Tibial nerve (tissue), 4 donors: ENCODE measurements around the gene CREM. TPM values are rescaled to one million over a fixed set of nuclear protein-coding genes. Genes with fewer than 3 reads are reported as not detected.

Experiments
- DNase-seq, 2 donors: peaks; one replicate each; pipeline ENCODE4 v3.0.0-alpha.2; 2019; ENCODE audit warnings: low spot score in 2 of 2
- H3K27ac ChIP-seq, 4 donors: fragments of 200-600 bp; sonication (generic) in 3 of 4; one replicate each; pipeline ENCODE4 v1.5.1; 2017 to 2019; ENCODE audit warnings: mild to moderate bottlenecking in 1 of 4
- H3K27me3 ChIP-seq, 2 donors: fragments of 200-600 bp; sonication (generic) in 1 of 2; one replicate each; pipeline versions ENCODE4 v1.5.1 to v1.6.0; 2017 to 2019
- H3K36me3 ChIP-seq, 3 donors: fragments of 200-600 bp; sonication (generic); one replicate each; pipeline ENCODE4 v1.5.1; 2018 to 2019
- H3K4me1 ChIP-seq, 4 donors: fragments of 200-600 bp; sonication (generic) in 3 of 4; one replicate each; pipeline ENCODE4 v1.5.1; 2017 to 2019
- H3K4me3 ChIP-seq, 4 donors: fragments of 200-600 bp; sonication (generic) in 3 of 4; one replicate each; pipeline ENCODE4 v1.5.1; 2017 to 2019; ENCODE audit warnings: mild to moderate bottlenecking in 1 of 4, moderate library complexity in 1 of 4
- H3K9me3 ChIP-seq, 4 donors: fragments of 200-600 bp; sonication (generic) in 3 of 4; one replicate each; pipeline ENCODE4 v1.5.1; 2017 to 2019
- EP300 ChIP-seq, 2 donors: sonication (generic); formaldehyde crosslinking; IDR thresholded peaks; one replicate each; pipeline ENCODE4 v1.6.1; 2017; ENCODE audit warnings: antibody characterized with exemption in 2 of 2, mild to moderate bottlenecking in 1 of 2
- POLR2A ChIP-seq, 2 donors: fragments of 450-650 bp; IDR thresholded peaks; one replicate each; pipeline ENCODE4 v1.6.1; 2017; ENCODE audit warnings: antibody characterized with exemption in 2 of 2, mild to moderate bottlenecking in 2 of 2, moderate library complexity in 2 of 2
- WGBS, 2 donors: methylation state at CpG; one replicate each; pipeline ENCODE4 v1.1.5; 2018; 5-methylcytosine and 5-hydroxymethylcytosine counted together
- total RNA-seq, 4 donors: library from RNA; depleted of rRNA; stranded (reverse); fragments of >200 nt; gene quantifications; one replicate each; pipeline ENCODE4 v1.1.0, GENCODE V29; 2016
- TF ChIP-seq, protein P1 (sequence below), 5 experiments: fragments of 200-600 bp in 3 of 5; fragments of 450-650 bp in 2 of 5; sonication (generic) in 3 of 5; IDR thresholded peaks; one replicate each; pipeline ENCODE4 v1.5.1; 2016 to 2019; ENCODE audit warnings: antibody characterized with exemption in 5 of 5, mild to moderate bottlenecking in 3 of 5, moderate library complexity in 2 of 5

CREM gene
- total RNA-seq, 4 donors from 2014 or later = 27.3 to 41.7 (median 36.1) TPM

- TF ChIP-seq EP300 (IDR thresholded peaks at IDR 0.05) (no peak), POLR2A (IDR thresholded peaks at IDR 0.05) (no peak)
- Histone ChIP-seq H3K27me3 (no peaks in the 10 kb centered on the region), H3K36me3 (no peaks in the 10 kb centered on the region), H3K4me1 (peaks cover 0 to 4% (median 0%) of the 10 kb centered on the region in 4 donors), H3K9me3 (no peaks in the 10 kb centered on the region), H3K4me3 (no peak overlapping the region), H3K27ac (no peak overlapping the region)
- WGBS, 2 donors = 65 to 66% methylated on average over 3 of the region's 3 CpGs
- DNase-seq = no peak
Observed at GRCh38 chr10:35140727-35141126, 14.1 kb downstream of the CREM start.

GRCh38 chr10:35150308-35150707 lies 23.7 kb downstream of the CREM start:
- DNase-seq = no peak
- Histone ChIP-seq H3K36me3 (peaks cover 0 to 8% (median 0%) of the 10 kb centered on the region in 3 donors), H3K27ac (no peak overlapping the region), H3K27me3 (no peaks in the 10 kb centered on the region), H3K4me1 (peaks cover 0 to 9% (median 3%) of the 10 kb centered on the region in 4 donors), H3K4me3 (no peak overlapping the region), H3K9me3 (no peaks in the 10 kb centered on the region)
- TF ChIP-seq POLR2A (IDR thresholded peaks at IDR 0.05) (no peak), EP300 (IDR thresholded peaks at IDR 0.05) (no peak)
- TF ChIP-seq, protein P1, sequence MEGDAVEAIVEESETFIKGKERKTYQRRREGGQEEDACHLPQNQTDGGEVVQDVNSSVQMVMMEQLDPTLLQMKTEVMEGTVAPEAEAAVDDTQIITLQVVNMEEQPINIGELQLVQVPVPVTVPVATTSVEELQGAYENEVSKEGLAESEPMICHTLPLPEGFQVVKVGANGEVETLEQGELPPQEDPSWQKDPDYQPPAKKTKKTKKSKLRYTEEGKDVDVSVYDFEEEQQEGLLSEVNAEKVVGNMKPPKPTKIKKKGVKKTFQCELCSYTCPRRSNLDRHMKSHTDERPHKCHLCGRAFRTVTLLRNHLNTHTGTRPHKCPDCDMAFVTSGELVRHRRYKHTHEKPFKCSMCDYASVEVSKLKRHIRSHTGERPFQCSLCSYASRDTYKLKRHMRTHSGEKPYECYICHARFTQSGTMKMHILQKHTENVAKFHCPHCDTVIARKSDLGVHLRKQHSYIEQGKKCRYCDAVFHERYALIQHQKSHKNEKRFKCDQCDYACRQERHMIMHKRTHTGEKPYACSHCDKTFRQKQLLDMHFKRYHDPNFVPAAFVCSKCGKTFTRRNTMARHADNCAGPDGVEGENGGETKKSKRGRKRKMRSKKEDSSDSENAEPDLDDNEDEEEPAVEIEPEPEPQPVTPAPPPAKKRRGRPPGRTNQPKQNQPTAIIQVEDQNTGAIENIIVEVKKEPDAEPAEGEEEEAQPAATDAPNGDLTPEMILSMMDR (IDR thresholded peaks at IDR 0.05) = no peak
- WGBS, 2 donors = 90 to 98% methylated on average over 5 to 6 of the region's 6 CpGs

DNA sequence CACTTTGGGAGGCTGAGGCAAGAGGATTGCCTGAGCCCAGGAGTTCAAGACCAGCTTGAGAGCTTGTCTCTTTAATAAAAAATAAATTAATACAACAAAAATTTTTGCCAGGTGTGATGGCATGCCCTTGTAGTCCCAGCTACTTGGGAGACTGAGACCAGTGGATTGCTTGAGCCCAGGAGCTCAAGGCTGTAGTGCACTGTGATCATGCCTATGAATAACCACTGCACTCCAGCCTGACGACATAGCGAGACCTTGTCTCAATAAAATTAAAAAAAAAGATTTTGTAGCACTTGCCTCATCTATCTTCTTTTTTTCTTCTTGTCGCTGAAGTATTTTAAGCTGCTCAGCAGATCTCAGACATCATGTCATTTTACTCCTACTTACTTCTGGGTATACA lies 26.3 kb downstream of the CREM start:
- no peak for DNase-seq
- Histone ChIP-seq H3K27ac (no peak overlapping the region), H3K36me3 (peaks cover 0 to 8% (median 0%) of the 10 kb centered on the region in 3 donors), H3K9me3 (no peaks in the 10 kb centered on the region), H3K27me3 (no peaks in the 10 kb centered on the region), H3K4me1 (peaks cover 0 to 9% (median 3%) of the 10 kb centered on the region in 4 donors), H3K4me3 (no peak overlapping the region)
- TF ChIP-seq EP300 (IDR thresholded peaks at IDR 0.05) (no peak), POLR2A (IDR thresholded peaks at IDR 0.05) (no peak)
- WGBS, 2 donors = 86 to 91% methylated on average over 3 of the region's 3 CpGs

- 49 to 50% methylated on average over 4 of the region's 4 CpGs for WGBS, 2 donors
- TF ChIP-seq EP300 (IDR thresholded peaks at IDR 0.05) = no peak
- TF ChIP-seq, protein P1 (IDR thresholded peaks at IDR 0.05) = no peak
- TF ChIP-seq POLR2A (IDR thresholded peaks at IDR 0.05) = no peak
- peaks cover 0 to 9% (median 3%) of the 10 kb centered on the region in 4 donors for H3K4me1 ChIP-seq
- no peaks in the 10 kb centered on the region for H3K9me3 ChIP-seq
- no peak overlapping the region for H3K4me3 ChIP-seq
- peaks cover 0 to 13% (median 0%) of the 10 kb centered on the region in 3 donors for H3K36me3 ChIP-seq
- H3K27me3 ChIP-seq = no peaks in the 10 kb centered on the region
- H3K27ac ChIP-seq = no peak overlapping the region
- DNase-seq = no peak
Observed at GRCh38 chr10:35153716-35154115, 27.1 kb downstream of the CREM start.

- DNase-seq = no peak
- peaks cover 0 to 5% (median 0%) of the 10 kb centered on the region in 4 donors for H3K9me3 ChIP-seq
- no peaks in the 10 kb centered on the region for H3K4me1 ChIP-seq
- no peak overlapping the region for H3K4me3 ChIP-seq
- H3K36me3 ChIP-seq = peaks cover 0 to 5% (median 0%) of the 10 kb centered on the region in 3 donors
- no peak overlapping the region for H3K27ac ChIP-seq
- TF ChIP-seq EP300 (IDR thresholded peaks at IDR 0.05) (no peak), POLR2A (IDR thresholded peaks at IDR 0.05) (no peak)
- TF ChIP-seq, protein P1 (IDR thresholded peaks at IDR 0.05) = no peak
- WGBS, 2 donors = 90 to 94% methylated on average over 1 of the region's 1 CpG
- H3K27me3 ChIP-seq = no peaks in the 10 kb centered on the region
Observed at GRCh38 chr10:35160743-35161142, 34.1 kb downstream of the CREM start.

- Histone ChIP-seq H3K36me3 (peaks cover 0 to 5% (median 0%) of the 10 kb centered on the region in 3 donors), H3K4me3 (no peak overlapping the region), H3K4me1 (no peaks in the 10 kb centered on the region), H3K9me3 (peaks cover 0 to 5% (median 0%) of the 10 kb centered on the region in 4 donors), H3K27ac (no peak overlapping the region), H3K27me3 (no peaks in the 10 kb centered on the region)
- WGBS, 2 donors = 96% methylated on average over 2 of the region's 2 CpGs
- no peak for DNase-seq
- TF ChIP-seq POLR2A (IDR thresholded peaks at IDR 0.05) (no peak), EP300 (IDR thresholded peaks at IDR 0.05) (no peak)
- TF ChIP-seq, protein P1 (IDR thresholded peaks at IDR 0.05) = no peak
Observed at GRCh38 chr10:35161906-35162305, 35.3 kb downstream of the CREM start.
